Esophagus muscularis mucosa (tissue), 2 donors: ENCODE measurements around the gene RERG.

ENCODE experiments used
- POLR2A ChIP-seq: fragments of 450-650 bp; IDR thresholded peaks from one replicate; pipeline ENCODE4 v1.6.1; 2017; ENCODE audit warnings: antibody characterized with exemption, moderate library complexity, mild to moderate bottlenecking, low read depth
- POLR2AphosphoS5 ChIP-seq, 2 donors: sonication (generic); formaldehyde crosslinking; IDR thresholded peaks; one replicate each; pipeline ENCODE4 v1.6.1; 2017; ENCODE audit warnings: antibody characterized with exemption in 2 of 2

- TF ChIP-seq POLR2AphosphoS5 (IDR thresholded peaks at IDR 0.05) (no peak), POLR2A (no peak)
These were observed 13.1 kb downstream of the RERG start for GRCh38 chr12:15208140-15208539.
